Liver (tissue), 3 donors: ENCODE data around the gene KATNIP.

Source experiments
- ATF3 ChIP-seq: IDR thresholded peaks from 2 replicates; pipeline ENCODE4 v1.6.1; 2016; ENCODE audit warnings: antibody characterized with exemption
- CTCF ChIP-seq: fragments of 150-350 bp; IDR thresholded peaks from 2 replicates; pipeline ENCODE4 v1.5.1; 2017; ENCODE audit warnings: improper control_type of control experiment, low read depth, low read length; ENCODE audit not compliant: missing input control
- EGR1 ChIP-seq, 2 donors: IDR thresholded peaks; 2 replicates each; pipeline ENCODE4 v1.6.1; 2016 to 2018; ENCODE audit warnings: antibody characterized with exemption in 2 of 2, low read depth in 2 of 2
- HNF4G ChIP-seq: IDR thresholded peaks from 2 replicates; pipeline ENCODE4 v1.6.1; 2016; ENCODE audit warnings: antibody characterized with exemption
- JUND ChIP-seq, 2 donors: IDR thresholded peaks; 2 replicates each; pipeline ENCODE4 v1.6.1; 2016; ENCODE audit warnings: antibody characterized with exemption in 2 of 2
- MAX ChIP-seq: IDR thresholded peaks from 2 replicates; pipeline ENCODE4 v1.6.1; 2016; ENCODE audit warnings: antibody characterized with exemption
- RAD21 ChIP-seq, 2 donors: IDR thresholded peaks; 2 replicates each; pipeline ENCODE4 v1.6.1; 2016; ENCODE audit warnings: antibody characterized with exemption in 2 of 2, mild to moderate bottlenecking in 2 of 2
- REST ChIP-seq: IDR thresholded peaks from 2 replicates; pipeline ENCODE4 v1.6.1; 2016; ENCODE audit warnings: antibody characterized with exemption, mild to moderate bottlenecking
- RXRA ChIP-seq, 2 donors: IDR thresholded peaks; 2 replicates each; pipeline ENCODE4 v1.6.1; 2017 to 2018; ENCODE audit warnings: antibody characterized with exemption in 2 of 2, mild to moderate bottlenecking in 1 of 2
- SP1 ChIP-seq: IDR thresholded peaks from 2 replicates; pipeline ENCODE4 v1.6.1; 2018; ENCODE audit warnings: antibody characterized with exemption, mild to moderate bottlenecking
- TAF1 ChIP-seq: conservative IDR thresholded peaks from 2 replicates; pipeline ENCODE4 v1.6.1; 2016; ENCODE audit warnings: antibody characterized with exemption, mild to moderate bottlenecking
- YY1 ChIP-seq: IDR thresholded peaks from 2 replicates; pipeline ENCODE4 v1.6.1; 2016; ENCODE audit warnings: antibody characterized with exemption, mild to moderate bottlenecking
- ZBTB33 ChIP-seq: IDR thresholded peaks from 2 replicates; pipeline ENCODE4 v1.6.1; 2016; ENCODE audit warnings: antibody characterized with exemption
- donor health status: healthy.
- donor health status: healthy.

- no peak for TF ChIP-seq YY1
- TF ChIP-seq ZBTB33: no peak
- no peak for TF ChIP-seq MAX
- no peak for TF ChIP-seq CTCF
- no peak for TF ChIP-seq RAD21 (IDR thresholded peaks at IDR 0.05)
- no peak for TF ChIP-seq RXRA (IDR thresholded peaks at IDR 0.05)
- no peak for TF ChIP-seq TAF1
- TF ChIP-seq HNF4G: no peak
- no peak for TF ChIP-seq SP1
- no peak for TF ChIP-seq REST
- no peak for TF ChIP-seq EGR1 (IDR thresholded peaks at IDR 0.05; ENCODE audit: low read depth in 2 of 2)
- no peak for TF ChIP-seq ATF3
- TF ChIP-seq JUND (IDR thresholded peaks at IDR 0.05): no peak
Observed at GRCh38 chr16:27596411-27596810, 46.5 kb downstream of the KATNIP start.
